HG03095 (cell line): ENCODE results near the gene ADH5.
"Not testable (repeated sequence)": the region's sequence is repeated elsewhere in the genome, so short reads cannot be mapped to it uniquely, and the experiment has no call there.

Source experiments
- ATAC-seq: cut with Tn5 transposase; IDR thresholded peaks from one replicate; pipeline ENCODE4 v1.9.1; 2021; ENCODE audit warnings: moderate library complexity; ENCODE audit not compliant: unreplicated experiment

The ADH5 gene

DNA sequence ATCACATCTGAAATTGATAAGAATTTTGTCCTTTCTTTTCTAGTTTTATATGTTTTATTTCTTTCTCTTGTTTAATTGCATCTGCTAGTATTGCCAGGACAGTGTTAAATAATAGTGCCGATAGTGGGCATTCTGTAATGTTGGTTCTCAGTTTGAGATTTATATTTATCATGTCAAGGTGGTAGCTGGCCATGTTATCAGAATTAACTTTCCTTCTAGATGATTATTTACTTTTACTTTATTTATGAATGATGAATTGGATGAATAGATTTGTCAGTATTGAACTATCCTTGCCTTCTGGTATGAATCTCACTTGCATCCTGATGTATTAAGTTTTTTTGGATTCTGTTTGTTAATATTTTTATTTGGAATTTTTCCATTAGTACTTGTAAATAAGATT is 50.4 kb downstream of the ADH5 start:
- ATAC-seq: no peak

DNA sequence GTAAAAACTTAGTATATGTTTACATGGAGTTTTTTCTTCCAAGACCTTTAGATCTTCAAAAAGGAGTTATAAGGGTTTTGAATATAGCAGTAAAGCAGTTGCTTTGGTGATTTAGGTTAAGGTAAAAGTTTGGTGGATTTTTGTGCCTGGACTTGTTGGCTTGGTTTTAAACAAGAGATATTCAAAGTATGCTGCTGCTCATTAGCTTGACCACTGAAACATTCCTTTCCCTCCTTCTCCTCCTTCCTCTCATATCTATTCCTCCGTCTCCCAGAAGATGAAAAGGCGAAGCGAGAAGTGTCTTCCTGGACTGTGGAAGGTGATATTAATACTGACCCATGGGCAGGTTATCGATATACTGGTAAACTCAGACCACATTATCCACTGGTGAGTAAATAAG is 54.6 kb downstream of the ADH5 start:
- no peak for ATAC-seq

DNA sequence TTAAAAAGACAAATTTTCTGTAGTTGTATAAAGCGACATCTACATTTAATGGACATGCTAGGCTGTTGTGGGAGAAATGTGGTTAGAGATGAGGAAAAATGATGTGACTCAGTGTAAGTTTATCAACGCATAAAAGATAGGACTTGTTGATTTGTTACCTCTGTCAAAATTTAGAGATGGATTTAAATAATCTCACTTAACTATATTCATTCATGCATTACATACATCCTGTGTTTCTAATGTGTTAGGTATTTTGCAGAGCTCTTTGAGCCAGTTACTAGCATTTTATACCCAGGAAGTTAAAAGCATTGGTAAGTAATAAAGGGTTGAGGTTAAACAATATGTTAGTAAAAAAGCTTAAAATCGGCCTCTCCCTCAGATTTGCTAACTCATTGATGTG is 58.7 kb downstream of the ADH5 start:
- ATAC-seq: no peak

- ATAC-seq: no peak
Measured at GRCh38 chr4:99029018-99029735, 59.4 kb downstream of the ADH5 start.

DNA sequence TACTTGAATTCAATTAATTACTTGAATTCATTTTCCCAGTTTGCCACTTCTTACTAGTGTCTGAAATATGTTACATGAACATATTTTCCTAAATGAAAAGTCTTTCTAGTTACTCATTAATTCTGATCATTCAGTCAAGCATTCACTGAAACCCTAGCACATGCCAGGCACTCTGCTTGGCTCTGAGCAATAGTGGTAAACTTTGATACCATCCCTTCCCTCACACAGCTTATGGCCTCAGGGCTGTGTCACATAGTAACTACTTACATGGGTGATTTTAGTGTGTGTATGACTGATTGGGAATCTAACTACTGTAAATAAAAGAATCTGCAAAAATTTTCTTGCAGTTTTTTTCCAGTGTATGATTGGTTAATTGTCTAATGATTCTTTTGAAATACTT is 60.4 kb downstream of the ADH5 start:
- ATAC-seq: no peak

GRCh38 chr4:99027304-99027703 is 61.3 kb downstream of the ADH5 start:
- ATAC-seq: no peak

- ATAC-seq: no peak
Measured at GRCh38 chr4:99025506-99025905, 63.1 kb downstream of the ADH5 start.

DNA sequence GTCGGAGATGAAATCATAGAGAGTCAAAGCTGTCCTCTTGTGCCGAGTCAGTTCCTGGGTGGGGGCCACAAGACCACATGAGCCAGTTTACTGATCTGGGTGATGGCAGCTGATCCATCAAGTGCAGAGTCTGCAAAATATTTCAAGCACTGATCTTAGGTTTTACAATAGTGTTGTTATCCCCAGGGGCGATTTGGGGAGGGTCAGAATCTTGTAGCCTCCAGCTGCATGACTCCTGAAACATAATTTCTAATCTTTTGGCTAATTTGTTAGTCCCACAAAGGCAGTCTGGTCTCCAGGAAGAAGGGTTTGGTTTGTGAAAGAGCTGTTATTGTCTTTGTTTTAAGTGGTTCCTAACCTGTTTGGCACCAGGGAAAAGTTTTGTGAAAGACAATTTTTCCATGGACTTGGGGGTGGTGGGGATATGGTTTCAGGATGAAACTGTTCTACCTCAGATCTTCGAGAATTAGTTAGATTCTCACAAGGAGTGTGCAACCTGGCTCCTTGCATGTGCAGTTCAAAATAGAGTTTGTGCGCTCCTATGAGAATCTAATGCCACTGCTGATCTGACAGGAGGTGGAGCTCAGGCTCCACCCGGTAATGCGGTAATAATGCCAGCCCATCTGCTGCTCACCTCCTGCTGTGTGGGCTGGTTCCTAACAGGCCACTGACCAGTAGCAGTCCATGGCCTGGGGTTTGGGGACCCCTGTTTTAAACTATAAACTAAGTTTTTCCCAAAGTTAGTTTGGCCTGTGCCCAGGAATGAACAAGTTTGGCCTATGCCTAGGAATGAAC is 63.9 kb downstream of the ADH5 start:
- no peak for ATAC-seq

GRCh38 chr4:99023800-99024251 is 64.8 kb downstream of the ADH5 start:
- not testable (repeated sequence) for ATAC-seq

- no peak for ATAC-seq
Measured at GRCh38 chr4:99022566-99022965, 66.0 kb downstream of the ADH5 start.

DNA sequence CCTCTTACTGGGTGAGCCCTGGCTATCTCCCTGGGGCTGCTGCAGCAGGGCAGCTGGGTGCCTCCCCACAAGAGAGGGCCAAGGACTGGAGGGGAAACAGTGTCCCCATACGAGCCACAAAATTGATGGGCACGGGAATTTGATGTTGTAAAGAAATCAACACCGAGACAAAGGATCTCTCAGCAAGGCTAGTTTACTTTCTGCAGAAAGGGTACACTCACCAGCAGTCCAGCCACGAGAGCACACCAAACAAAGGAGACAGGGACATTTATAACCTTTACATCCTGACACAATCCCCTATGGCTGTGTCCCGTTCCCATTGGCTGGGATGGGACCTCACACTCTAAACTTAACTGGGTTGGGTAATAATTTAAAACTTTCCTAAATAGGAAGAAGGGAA is 67.2 kb downstream of the ADH5 start:
- no peak for ATAC-seq
